ENCODE results near the gene RAB20. TPM values are rescaled to one million over a fixed set of nuclear protein-coding genes. Genes with fewer than 3 reads are reported as not detected.
A peak's percentile ranks its signal among the peaks of the same experiment; 100 is the strongest.

The RAB20 gene
- total and polyA plus RNA-seq, 2 experiments from 2014 or later: 14.0 to 22.4 TPM

GRCh38 chr13:110521296-110521680, 40.2 kb downstream of the RAB20 start:
- no peak for TF ChIP-seq CTCF (IDR thresholded peaks at IDR 0.05; ENCODE audit: low read depth, low read length)
- Histone ChIP-seq H3K4me3 (no peak overlapping the region), H3K4me1 (ENCODE audit: low read depth) (peaks cover 20% of the 10 kb centered on the region), H3K36me3 (no peaks in the 10 kb centered on the region), H3K9me3 (ENCODE audit: low read depth) (no peaks in the 10 kb centered on the region), H3K27ac (no peak overlapping the region), H3K27me3 (no peaks in the 10 kb centered on the region)
- DNase-seq (ENCODE audit: low read depth in 1 of 2, low spot score in 1 of 2): no peak

GRCh38 chr13:110520431-110521295, 40.9 kb downstream of the RAB20 start:
- H3K27ac ChIP-seq: no peak overlapping the region
- peak in 1 of 2 donors; percentile 96 for DNase-seq (ENCODE audit: low read depth in 1 of 2, low spot score in 1 of 2)
- H3K4me1 ChIP-seq (ENCODE audit: low read depth): peaks cover 14% of the 10 kb centered on the region
- no peaks in the 10 kb centered on the region for H3K9me3 ChIP-seq (ENCODE audit: low read depth)
- H3K27me3 ChIP-seq: no peaks in the 10 kb centered on the region
- no peak overlapping the region for H3K4me3 ChIP-seq
- no peak for TF ChIP-seq CTCF (IDR thresholded peaks at IDR 0.05; ENCODE audit: low read depth, low read length)
- no peaks in the 10 kb centered on the region for H3K36me3 ChIP-seq

- Histone ChIP-seq H3K4me1 (ENCODE audit: low read depth) (peaks cover 7% of the 10 kb centered on the region), H3K4me3 (no peak overlapping the region), H3K9me3 (ENCODE audit: low read depth) (no peaks in the 10 kb centered on the region), H3K27ac (no peak overlapping the region), H3K36me3 (no peaks in the 10 kb centered on the region), H3K27me3 (no peaks in the 10 kb centered on the region)
- TF ChIP-seq CTCF (IDR thresholded peaks at IDR 0.05; ENCODE audit: low read depth, low read length): no peak
- DNase-seq (ENCODE audit: low read depth in 1 of 2, low spot score in 1 of 2): no peak
Observed at GRCh38 chr13:110519506-110519905, 42.0 kb downstream of the RAB20 start.

DNA sequence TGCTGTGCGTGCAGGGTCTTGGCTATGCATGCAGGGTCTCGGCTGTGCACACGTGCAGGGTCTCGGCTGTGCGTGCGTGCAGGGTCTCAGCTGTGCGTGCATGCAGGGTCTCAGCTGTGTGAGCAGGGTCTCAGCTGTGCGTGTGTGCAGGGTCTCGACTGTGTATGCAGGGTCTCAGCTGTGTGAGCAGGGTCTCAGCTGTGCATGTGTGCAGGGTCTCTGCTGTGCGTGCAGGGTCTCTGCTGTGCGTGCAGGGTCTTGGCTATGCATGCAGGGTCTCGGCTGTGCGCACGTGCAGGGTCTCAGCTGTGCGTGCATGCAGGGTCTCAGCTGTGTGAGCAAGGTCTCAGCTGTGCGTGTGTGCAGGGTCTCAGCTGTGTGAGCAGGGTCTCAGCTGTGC, 42.5 kb downstream of the RAB20 start:
- Histone ChIP-seq H3K36me3 (no peaks in the 10 kb centered on the region), H3K27me3 (no peaks in the 10 kb centered on the region), H3K9me3 (ENCODE audit: low read depth) (no peaks in the 10 kb centered on the region), H3K4me3 (no peak overlapping the region), H3K4me1 (ENCODE audit: low read depth) (peaks cover 3% of the 10 kb centered on the region), H3K27ac (no peak overlapping the region)
- TF ChIP-seq CTCF (IDR thresholded peaks at IDR 0.05; ENCODE audit: low read depth, low read length): no peak
- no peak for DNase-seq (ENCODE audit: low read depth in 1 of 2, low spot score in 1 of 2)

- H3K36me3 ChIP-seq: no peaks in the 10 kb centered on the region
- DNase-seq (ENCODE audit: low read depth in 1 of 2, low spot score in 1 of 2): no peak
- H3K27me3 ChIP-seq: no peaks in the 10 kb centered on the region
- H3K9me3 ChIP-seq (ENCODE audit: low read depth): no peaks in the 10 kb centered on the region
- no peak for TF ChIP-seq CTCF (IDR thresholded peaks at IDR 0.05; ENCODE audit: low read depth, low read length)
- H3K4me3 ChIP-seq: no peak overlapping the region
- no peak overlapping the region for H3K27ac ChIP-seq
- no peaks in the 10 kb centered on the region for H3K4me1 ChIP-seq (ENCODE audit: low read depth)
Observed at GRCh38 chr13:110518571-110518970, 43.0 kb downstream of the RAB20 start.

All from cardiac muscle cell (in vitro differentiated cells and primary cell).